GM18526 (cell line): ENCODE measurements around the gene MED28.

ENCODE experiments used
- POLR2A ChIP-seq: IDR thresholded peaks from 3 replicates; pipeline ENCODE4 v1.6.1; 2011; ENCODE audit not compliant: insufficient read length; ENCODE audit errors: extremely low read depth

The MED28 gene

DNA sequence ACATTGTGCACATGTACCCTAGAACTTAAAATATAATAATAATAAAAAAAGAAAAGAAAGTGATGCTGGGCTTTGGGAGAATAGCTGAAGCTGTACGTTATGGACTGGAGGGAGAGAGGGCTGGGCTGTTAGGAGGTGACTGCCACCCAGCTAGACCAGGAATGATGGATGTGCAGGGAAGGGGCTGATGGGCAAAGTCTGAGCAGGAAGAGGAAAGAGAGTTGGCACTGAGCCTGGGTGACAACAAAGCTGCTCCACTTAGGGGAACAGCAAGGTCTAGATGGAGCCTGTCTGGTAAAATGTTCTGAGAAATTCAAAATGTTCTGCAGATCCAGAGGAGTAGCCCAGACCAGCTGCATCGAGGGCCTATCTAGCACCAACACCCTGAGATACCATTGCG, 32.3 kb downstream of the MED28 start:
- TF ChIP-seq POLR2A: no peak

DNA sequence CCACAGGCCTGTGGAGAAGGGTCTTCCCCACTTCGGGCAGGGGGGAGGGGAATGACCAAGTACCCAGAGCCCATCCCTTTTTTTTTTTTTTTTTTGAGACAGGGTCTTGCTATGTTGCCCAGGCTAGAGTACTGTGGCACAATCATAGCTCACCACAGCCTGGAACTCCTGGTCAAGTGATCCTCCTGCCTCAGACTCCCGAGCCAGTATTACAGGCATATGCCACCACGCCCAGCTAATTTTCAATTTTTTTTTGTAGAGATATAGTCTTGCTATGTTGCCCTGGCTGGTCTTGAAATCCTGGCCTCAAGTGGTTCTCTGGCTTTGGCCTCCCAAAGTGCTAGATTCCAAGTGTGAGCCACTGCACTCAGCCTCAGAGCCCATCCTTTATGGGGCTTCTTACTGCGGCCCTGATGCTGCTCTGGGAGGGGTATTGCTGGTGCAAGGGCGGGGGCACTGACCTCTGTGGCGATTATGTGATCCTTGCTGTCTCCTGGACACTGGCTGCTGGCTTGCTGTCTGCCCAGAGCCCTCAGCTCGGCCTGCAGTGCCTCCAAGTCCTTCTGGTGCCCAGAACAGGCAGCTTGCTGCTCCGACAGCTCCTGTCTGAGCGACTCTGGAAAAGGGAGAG, 32.9 kb downstream of the MED28 start:
- no peak for TF ChIP-seq POLR2A

DNA sequence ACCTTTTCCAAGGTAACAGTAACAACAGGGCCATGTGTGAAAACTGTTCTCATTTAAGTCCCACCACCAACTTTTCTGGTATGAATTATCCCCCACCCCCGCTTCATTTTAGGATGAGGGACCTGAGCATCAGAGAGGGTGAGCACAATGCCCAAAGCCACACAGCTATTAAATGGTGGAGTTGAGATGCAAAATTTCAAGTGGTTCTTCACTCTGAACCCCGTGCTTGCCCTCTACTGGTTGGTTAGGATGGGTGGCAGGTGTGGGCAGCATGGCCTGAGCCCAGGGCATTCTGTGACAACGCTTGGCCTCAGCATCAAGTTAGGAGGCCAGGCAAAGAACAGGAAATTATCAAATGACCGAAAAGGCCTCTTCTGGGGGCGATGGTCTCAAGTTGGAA, 33.5 kb downstream of the MED28 start:
- no peak for TF ChIP-seq POLR2A

DNA sequence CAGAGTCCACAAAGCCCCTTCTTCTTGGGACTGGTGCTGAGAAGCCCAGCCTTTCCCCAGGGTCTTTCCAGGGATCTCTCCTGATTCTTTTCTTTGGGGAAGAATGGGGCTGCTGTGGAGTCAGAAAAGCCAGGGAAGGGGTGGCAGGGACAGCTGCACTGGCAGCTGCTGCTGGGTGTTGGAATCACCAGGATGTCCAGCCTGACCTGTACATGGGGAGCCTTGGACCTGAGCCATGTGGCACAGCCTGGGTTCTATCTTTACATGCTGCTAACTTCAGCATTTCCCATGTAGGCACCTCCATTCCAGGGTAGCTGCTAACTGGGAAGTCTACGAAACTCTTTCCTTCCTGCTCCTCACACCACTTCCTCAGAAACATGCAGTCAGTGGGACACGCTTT, 36.0 kb downstream of the MED28 start:
- TF ChIP-seq POLR2A: no peak

DNA sequence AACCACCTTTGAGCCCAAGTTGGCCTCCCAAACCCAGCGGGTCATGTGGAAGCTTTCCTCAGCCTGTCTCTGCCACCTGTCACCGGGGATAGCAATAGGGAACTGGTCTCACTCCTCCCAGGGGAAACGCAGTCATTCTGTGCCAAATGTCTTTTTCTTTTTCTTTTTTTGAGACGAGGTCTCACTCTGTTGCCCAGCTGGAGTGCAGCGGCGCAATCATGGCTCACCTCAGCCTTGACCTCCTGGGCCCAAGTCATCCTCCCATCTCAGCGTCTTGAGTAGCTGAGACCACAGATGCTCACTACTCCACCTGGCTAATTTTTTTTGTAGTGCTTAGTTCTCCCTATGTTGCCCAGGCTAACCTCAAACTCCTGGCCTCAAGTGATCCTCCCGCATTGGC, 40.3 kb downstream of the MED28 start:
- TF ChIP-seq POLR2A: no peak

DNA sequence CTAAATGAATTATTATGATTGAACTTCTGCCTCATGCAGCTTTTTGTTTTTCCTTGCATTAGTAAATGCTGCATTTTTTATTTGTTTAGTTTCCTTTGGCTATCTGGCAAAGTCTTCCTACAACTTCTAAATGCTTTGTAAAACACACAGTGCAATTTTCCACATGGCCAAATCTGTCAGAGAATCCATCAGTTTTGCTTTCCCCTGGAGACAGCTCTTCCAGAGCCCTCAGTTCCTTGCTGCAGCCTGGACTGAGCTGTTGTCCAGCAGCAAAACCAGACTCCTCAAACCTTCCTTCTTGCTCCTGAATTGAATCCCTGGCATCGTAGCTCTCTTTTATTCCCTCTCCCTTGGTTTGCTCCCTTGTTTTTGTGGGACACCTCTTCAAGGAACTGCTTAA, 42.6 kb downstream of the MED28 start:
- no peak for TF ChIP-seq POLR2A

DNA sequence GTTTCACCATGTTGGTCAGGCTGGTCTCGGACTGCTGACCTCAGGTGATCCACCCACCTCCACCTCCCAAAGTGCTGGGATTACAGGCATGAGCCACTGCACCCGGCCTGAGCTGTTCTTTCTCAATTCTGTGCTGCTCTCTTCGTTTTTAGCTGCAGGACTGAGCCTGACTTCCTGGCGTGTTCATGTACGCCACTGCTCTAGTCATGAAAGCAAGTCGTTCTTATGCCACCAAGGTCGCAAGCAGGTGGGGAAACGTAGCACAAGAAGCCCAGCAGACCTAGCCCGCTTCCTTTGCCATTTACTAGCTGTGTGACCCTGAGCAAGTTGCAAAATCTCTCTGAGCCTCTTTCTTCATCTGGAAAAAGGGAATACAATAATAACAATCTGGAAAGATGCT, 43.4 kb downstream of the MED28 start:
- no peak for TF ChIP-seq POLR2A

DNA sequence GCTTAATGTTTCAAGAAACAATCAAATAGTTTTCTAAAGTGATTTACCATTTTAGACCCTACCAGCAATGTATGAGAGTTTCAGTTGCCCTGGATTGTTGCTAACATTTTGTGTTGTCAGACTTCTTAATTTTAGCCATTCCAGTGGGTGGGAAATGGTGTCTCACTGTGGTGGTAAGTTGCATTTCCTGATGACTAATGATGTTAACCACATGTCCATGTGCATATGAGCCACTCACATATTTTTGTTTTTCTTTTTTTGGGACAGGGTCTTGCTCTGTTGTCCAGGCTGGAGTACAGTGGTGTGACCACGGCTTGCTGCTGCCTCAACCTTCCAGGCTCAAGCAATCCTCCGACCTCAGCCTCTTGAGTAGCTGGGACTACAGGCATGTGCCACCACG, 48.3 kb downstream of the MED28 start:
- TF ChIP-seq POLR2A: no peak

DNA sequence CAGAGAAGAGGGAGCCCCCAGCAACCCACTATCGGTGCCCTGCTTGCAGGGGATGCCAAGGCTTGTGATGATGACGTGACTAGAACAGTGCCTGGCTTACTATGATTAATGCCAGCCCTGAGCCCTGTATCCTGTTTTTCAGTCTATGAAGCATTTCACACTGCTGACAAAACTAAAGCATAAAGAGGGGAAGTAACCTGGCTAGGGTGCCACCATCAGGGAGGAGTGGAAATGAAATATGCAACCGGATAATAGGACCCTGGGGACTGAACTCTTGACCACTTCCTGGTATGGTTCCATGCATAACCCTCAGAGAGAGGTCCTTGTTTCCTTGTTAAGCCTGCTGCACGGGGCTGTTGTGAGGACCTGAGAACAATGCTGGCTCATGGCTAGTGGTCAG, 50.3 kb downstream of the MED28 start:
- no peak for TF ChIP-seq POLR2A

DNA sequence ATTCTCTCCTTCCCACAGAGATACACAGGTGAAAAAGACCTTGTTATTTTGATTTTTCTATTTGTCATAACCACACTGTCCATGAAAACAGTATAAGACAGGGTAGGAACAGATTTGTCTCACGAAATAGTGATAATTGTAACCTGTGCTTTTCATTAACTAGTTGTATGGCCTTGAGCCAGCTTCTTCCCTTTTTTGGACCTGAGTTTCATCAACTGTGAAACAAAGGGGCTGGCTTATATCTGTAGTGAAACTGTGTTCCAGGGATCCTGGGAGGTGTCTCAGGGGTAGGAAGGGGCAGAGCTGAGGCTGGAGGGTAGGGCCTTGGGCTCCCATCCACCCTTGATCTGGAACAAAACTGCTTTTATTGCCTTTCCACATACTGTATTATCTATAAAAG, 50.9 kb downstream of the MED28 start:
- TF ChIP-seq POLR2A: no peak

DNA sequence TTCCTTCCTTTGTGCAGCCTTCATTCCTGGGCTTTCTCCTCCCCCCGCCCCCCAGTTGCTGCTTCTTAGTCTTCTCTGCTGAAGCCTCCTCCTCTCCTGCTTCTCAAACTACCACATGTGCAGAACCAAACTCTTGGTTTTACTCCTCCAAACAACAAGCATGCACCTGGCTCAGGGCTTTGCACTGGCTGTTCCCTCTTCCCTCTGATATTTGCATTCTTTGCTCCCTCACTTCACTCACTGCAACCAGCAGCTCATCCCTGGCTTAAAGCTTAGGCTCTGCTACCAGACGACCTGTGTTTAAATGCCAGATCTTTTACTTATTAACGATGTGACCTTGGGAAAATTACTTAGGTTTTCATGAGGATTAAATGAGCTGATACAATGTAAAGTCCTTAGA, 51.4 kb downstream of the MED28 start:
- TF ChIP-seq POLR2A: no peak

DNA sequence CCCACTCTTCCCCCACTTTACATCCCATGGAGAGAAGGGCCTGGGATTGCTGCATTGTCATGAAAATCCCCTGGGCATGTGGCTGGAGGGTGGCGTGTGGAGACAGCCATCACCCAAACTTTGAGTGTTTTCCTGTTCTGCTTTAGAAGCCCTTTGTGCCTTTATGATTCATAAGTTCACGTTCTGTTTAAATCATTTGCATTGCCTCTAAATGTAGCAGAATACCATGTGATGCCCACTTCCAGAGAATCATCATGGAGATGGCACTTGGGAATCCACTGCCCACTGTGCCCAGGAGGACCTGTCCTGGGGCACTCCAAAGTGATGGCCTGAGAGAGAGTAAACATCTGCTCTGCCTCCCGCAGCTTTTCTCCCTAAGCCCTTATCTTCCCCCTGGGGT, 52.8 kb downstream of the MED28 start:
- TF ChIP-seq POLR2A: no peak

DNA sequence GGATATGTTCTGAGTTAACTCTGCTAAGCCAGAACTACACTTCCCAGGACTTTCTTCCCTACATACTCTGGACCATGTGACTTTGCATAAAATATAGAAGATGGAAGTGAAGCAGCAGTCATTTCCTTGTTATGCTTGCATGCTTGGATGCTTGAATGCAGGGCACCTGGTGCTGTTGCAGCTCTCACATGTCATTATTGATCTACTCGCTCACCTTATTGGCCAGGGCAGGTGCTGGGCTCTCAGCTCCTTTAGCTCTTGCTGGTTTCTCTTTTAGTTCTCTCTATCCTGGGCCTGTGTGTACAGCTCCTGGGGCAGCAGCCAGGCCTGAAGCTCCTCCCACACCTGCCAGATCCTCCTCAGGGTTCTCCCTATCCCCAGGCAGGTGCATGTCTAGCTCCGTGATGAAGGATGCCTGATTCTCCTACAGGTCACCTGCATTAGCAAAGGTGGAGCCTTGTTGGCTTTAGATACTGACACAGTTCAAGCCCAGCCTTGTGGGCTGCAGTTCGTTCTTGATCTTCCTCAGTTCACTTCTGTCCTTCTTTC, 53.3 kb downstream of the MED28 start:
- TF ChIP-seq POLR2A: no peak

DNA sequence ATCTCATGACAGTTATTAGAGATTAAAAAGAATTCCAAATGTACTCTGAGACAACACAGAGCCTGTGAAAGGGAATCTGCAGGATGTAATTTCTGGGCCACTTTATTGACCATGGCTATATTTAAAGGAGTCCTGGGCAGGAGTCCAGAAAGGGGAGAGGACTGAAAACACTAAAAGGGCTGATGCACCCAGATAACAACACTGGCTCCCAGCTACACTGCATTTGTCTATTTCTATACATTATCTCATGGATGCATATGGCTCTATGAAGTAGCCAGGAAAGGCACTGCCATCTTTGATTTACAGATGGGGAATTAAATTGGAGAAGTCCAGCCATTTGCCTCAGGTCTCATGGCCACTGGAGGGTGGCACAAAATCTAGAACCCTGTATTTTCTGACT, 56.0 kb downstream of the MED28 start:
- no peak for TF ChIP-seq POLR2A

DNA sequence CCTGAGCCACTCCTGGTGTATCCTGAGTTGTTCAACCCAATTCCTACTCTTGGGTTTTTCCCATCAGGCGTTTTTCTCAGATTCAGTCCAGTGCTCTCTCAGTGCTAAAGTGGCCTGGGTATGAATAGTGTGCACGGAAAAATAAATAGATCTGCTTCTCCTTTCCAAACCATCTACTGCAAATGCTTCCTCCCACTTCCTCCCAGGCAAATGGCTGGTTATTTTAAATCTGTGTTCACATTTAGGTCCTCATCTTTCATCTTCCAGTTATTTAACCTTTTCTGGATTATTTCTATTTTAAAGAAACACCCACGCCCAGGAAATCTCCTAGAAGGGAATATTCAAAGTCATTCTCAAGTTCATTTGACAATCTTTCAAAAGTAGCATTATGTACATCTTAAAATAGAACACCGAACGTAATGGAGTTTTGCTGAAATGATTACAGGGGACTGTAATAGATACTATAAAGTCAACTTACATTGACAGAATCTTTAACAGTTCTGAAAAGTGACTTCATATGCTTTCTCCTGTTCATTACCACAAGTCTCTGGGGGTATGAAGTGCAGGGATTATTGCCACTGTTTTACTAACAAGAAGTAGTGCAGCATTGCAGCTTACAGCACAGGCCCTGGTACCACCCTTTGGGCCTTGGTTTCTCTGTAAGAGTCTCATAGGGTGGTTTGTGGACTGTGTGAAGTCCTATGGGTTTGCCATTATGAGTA, 66.3 kb downstream of the MED28 start:
- TF ChIP-seq POLR2A: no peak

DNA sequence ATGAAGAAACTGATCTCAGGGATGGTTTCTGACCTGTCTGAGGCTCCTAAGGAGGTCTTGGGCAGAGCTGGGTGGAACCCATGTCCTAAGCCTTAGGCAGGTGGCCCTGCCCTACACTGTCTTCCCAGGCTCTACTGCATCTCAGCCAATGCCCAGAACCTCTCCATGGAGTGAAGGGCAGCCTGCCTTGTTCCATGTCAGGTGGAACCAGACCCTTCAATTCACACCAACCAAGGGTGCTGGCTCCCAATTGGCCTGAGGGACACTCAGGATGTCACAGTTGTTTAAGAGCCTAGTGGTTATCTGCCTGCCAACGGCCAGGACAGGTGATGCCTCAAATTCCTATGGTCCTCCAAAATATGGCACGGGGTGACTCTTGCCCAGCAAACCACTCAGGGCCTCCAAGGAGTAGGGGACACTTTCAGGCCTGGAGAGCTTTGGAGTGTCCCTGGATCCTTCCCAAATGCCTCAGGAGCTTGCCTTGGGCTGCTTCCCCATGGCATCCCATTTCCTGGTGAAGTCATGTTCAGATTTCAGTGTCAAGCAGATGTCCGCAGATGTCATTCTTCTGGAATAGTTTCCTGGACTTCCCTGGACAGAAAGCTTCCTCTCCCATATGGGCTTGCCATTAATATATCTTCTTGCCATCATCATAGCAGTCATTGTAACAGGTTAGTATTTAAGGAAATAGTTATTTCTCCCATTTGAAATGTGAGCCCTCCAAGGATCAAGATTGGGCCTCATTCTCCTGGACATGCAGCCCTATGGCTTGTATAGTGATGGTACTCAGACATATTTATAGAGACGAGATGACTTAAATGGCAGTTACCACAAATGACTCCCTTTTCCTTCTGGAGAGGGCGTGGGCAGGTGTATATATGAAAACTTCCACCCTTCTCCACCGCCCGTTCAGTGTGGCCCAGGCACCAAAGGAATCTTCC, 67.1 kb downstream of the MED28 start:
- no peak for TF ChIP-seq POLR2A
